ENCODE measurements around the gene ARMC9.

DNA sequence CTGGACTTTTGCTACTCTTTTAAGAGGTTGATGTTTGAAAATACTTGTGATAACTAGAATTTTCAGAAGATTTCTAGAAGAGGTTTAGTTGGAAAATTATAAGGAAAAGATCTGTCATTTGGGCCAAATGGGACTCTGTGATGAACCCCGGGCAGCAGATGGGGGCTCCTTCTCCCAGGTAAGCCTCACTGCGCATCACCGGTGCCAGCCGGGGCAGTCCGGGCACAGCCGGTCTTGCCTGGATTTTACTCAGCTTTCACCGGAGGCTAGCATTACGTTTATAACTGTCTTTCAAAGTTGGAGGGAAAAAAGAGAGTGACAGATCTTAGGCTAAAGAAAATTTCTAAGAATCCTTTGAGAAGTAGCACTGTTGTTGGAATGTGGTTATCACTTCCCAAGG is 99.7 kb downstream of the ARMC9 start:
- TF ChIP-seq EZH2phosphoT487 (IDR thresholded peaks at IDR 0.05; ENCODE audit: insufficient read depth, low read depth) = no peak
- no peak for TF ChIP-seq EZH2 (IDR thresholded peaks at IDR 0.05; ENCODE audit: insufficient read depth, poor library complexity, severe bottlenecking)
